ENCODE measurements around the gene SMARCA2.
"Not testable (repeated sequence)": the region's sequence is repeated elsewhere in the genome, so short reads cannot be mapped to it uniquely, and the experiment has no call there.

Gene SMARCA2

DNA sequence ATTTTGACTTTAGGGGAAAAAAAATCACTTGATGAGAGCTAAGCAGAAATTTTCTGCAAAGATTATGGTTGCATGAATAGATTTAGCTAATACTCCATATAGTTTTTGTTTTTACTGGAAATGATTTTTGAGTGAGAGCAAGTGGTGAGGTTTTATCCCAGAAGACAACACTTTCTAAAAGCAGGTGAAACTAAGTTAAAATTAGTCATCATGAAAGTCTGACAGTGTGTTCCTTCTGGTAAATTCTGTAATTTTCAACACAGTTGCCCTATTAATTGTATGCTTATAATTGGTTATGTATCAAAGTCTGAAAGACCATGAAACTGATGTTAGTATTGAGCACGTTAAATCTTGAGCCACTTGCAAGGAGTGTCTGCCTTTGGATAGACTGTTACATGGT, 91.5 kb downstream of the SMARCA2 start:
- FAIRE-seq, result no peak

DNA sequence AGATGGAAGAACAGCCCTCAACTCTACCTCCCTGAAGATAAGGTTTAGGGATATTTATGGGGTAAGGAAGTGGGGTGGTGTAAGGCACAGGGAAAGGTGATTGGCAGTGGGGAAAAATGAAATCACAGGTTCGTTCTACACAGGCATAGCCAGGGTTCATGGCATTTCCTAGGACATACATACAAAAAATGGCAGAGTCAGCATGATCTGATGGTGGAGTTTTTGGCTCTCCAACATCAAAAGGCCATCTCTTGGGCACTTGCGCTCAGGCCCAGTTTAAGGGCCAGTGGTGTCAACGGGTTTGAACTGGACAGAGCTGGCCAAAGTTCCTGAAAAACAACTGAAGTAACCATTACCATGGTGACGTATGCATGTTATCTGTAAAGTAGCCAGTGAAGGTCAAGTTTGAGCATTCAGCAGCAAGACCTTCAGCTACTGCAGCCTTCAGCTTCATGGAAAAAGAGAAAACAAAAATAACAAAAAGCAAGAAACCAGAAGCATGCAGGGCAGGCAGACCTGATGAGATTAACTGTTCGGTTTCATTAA, 92.8 kb downstream of the SMARCA2 start:
- no peak for FAIRE-seq

DNA sequence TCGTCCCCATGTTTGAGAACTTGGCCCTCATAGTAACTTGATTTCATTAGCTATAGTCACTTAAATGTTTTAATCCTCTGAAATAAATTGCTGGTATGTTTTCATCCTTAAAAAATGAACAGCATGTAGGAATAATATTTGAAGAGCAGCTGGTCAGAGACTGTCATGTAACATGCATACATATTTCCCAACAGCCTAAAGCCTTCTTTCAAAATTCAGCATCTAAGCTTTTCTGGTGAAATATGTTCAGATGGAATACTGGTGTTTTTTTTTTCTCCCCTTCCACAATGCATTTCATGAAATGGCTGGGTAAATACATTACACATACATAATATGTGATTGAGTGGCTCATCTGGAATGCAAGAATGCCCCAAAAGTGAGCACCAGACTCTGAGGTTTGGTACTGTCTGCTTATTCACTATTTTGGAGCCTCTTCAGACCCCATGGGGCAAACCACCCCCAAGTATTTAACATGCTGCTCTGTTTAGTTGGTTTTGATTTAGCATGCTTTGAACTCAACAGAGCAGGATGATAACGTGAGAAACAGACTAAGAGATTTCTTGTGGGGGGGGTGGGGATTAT, 94.0 kb downstream of the SMARCA2 start:
- no peak for FAIRE-seq

GRCh38 chr9:2110036-2110435, 94.9 kb downstream of the SMARCA2 start:
- peak; percentile 5 for FAIRE-seq

DNA sequence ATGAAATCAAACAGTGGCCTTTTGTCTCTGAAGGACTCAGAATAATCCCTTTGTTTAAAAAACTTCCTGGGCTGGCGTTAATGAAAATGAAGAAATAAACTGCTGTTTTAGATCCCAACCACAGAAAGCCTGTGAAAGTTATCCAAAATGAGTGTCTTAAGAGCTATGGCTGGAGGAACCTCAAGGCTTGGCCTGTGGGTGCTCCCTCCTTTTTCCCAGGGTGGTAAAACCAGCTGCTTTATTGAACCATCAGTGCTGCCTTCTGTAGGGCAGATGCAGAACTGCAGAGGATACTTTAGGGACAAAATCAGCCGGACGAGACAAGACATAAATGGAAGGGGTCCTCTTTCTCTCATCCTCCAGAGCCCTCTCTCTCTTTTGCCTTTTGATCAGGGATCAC, 100.9 kb downstream of the SMARCA2 start:
- no peak for FAIRE-seq

- FAIRE-seq, result no peak
These were observed 102.4 kb downstream of the SMARCA2 start for GRCh38 chr9:2117527-2117926.

DNA sequence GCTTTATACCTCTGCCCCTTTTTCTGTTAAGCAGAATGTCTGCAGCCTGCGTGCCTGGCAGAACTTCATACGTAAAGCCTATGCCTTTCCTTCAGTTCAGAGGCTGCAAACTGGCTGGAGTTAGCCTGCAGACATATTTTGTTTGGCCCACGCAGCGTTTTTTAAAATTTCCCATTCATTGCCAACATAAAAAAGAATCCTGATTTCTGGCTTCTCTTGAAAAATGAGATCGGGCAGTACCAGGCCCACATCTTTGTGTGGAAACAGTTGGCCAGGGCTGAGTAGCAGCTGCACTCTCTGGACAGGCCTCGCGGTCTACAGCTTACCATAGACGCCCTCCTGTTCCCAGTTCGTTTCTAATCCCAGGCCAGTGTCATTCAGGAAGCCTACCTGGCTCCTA, 104.4 kb downstream of the SMARCA2 start:
- no peak for FAIRE-seq

- no peak for FAIRE-seq
These were observed 106.0 kb downstream of the SMARCA2 start for GRCh38 chr9:2120926-2121689.

GRCh38 chr9:2122299-2122698, 107.2 kb downstream of the SMARCA2 start:
- FAIRE-seq, result no peak

- FAIRE-seq, result peak; percentile 86
These were observed 110.8 kb downstream of the SMARCA2 start for GRCh38 chr9:2125906-2126305.

- no peak for FAIRE-seq
These were observed 111.2 kb downstream of the SMARCA2 start for GRCh38 chr9:2126331-2126803.

DNA sequence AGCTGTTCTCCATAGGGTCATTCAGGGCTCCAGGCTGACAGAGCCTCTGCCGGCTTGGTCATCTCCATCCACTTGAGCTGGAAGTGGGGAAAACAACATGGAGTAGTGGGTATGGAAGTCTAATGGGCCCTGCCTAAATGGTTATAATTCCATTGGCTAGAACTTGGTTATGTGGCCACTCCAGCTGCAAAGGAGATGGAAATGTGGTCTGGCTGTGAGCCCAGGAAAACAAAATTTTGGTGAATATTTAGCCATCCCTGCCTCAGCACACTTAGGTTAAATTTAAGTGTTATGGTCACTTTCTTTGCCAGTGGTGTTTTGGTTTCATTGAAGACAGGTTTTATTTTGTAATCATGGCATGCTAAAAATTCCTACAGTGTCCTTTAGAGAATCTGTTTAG, 112.3 kb downstream of the SMARCA2 start:
- no peak for FAIRE-seq

GRCh38 chr9:2128141-2128540, 113.0 kb downstream of the SMARCA2 start:
- FAIRE-seq, result no peak

- no peak for FAIRE-seq
These were observed 113.5 kb downstream of the SMARCA2 start for GRCh38 chr9:2128618-2129017.

DNA sequence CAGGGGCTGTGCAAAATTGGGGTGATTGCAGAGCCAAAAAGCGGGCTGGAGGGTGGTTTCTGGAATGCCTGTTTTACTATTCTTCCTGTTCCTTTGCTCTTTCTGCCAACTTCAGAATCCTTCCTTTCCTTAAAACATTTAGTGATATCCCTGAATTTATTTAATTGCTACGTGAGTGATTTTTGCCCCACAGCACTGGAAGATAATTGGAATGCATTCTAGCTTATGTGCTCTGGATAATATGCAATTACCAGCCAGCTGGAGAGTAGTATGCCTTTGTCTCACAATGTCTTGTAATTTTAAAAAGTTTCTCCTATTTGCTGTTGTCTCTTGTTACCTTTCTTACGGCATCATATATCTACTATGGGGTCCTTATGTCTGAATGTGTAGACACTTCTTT, 115.8 kb downstream of the SMARCA2 start:
- FAIRE-seq, result no peak

DNA sequence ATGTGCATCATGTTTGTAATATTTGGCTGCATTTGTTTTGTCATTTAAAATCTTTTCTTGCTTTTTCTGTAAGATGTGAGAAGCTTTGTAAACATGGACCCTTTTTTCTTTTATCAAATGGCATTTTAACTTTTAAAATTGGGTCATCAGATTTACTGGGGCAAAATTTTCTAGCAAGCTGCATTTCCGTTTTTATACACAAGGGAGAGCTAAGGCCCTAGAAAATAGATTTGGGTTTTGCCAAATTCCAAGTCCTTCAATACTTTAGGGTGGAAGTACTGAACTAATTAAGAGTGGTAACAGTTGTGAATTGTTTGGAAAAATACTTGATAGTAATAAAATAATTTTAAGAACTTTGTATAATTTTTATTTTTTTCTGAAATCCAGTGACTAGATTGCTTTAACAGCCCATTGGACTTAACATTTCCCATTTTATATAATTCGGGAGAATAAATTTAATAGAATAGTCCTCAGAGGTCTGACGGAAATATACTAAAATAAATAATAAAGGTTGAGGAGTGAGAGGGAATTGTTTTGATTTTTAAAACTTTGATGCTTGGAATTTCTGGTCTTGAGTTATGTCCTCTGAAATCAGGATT, 117.4 kb downstream of the SMARCA2 start:
- peak; percentile 99 for FAIRE-seq

DNA sequence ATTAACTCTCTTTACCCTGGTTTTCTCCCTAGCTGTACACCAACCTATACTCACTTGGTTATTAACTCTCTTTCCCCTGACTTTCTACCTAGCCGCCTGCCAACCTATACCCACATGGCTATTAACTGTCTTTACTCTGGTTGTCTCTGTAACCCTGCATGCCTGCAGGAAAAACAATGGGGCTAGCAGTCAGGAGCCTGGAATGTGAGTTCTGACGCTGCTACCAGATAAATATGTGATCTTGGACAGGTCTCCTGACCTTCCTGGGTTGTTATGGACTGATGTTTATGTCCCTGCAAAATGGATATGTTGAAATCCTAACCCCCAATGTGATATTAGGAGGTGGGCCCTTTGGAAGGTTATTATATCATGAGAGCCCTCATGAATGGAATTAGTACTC, 119.2 kb downstream of the SMARCA2 start:
- FAIRE-seq, result no peak

GRCh38 chr9:2138646-2139045, 123.5 kb downstream of the SMARCA2 start:
- FAIRE-seq, result no peak

GRCh38 chr9:2140600-2141223, 125.6 kb downstream of the SMARCA2 start:
- FAIRE-seq, result no peak

DNA sequence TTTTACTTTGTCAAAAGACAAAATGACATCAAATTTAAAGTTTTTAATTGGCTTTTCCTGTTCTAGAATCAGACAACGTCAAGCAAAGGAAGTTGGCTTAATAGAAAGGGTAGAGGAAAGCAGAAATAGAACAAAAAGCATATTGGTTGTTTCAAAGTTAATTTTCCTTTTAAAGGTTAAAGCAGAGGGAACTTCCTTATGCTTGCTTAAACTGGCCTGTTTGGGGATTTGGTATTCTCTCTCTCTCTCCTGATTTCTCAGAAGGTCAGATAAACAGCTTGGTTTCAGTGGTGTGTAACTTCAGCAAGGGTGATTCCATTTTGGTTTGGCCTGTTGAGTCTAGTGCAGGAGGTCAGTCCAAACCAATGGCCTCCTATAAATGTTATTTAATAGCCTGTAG, 127.1 kb downstream of the SMARCA2 start:
- no peak for FAIRE-seq

- no peak for FAIRE-seq
These were observed 129.5 kb downstream of the SMARCA2 start for GRCh38 chr9:2144619-2145018.

GRCh38 chr9:2145746-2146145, 130.6 kb downstream of the SMARCA2 start:
- no peak for FAIRE-seq

- FAIRE-seq, result not testable (repeated sequence)
These were observed 131.6 kb downstream of the SMARCA2 start for GRCh38 chr9:2146700-2147099.

DNA sequence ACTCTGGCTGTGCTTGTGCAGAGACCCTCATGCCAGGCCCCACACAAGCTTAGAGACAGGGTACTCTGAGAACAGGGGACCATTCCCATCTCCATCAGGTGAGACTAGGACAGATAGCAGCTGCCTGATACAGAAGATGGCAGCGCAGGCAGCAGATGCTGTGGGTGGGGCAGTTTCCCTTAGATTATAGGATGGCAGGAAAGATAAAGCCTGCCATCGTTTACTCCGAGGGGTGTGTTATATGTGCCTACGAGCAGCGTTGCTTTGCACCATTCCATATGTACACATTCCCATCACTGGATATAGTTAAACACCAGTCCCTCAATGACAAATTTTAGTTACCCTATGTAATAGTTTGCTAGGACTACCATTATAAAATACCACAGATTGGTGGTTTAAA, 135.2 kb downstream of the SMARCA2 start:
- no peak for FAIRE-seq
